Fibroblast of lung (primary cell): Measurements from ENCODE around the gene XXYLT1.

Source experiments
- EZH2 ChIP-seq: IDR thresholded peaks from 2 replicates; pipeline ENCODE4 v1.5.1; 2012; ENCODE audit warnings: low read length, control low read depth, mild to moderate bottlenecking; ENCODE audit errors: missing control alignments
- TF ChIP-seq, protein P1 (sequence below), 2 donors: IDR thresholded peaks in 1 of 2; conservative IDR thresholded peaks in 1 of 2; 1 replicate in 1 of 2; 2 replicates in 1 of 2; pipeline ENCODE4 v1.5.1; 2011 to 2012; ENCODE audit warnings: low read length in 2 of 2, control low read depth in 1 of 2, inconsistent platforms in 1 of 2, low read depth in 1 of 2, mild to moderate bottlenecking in 1 of 2

DNA sequence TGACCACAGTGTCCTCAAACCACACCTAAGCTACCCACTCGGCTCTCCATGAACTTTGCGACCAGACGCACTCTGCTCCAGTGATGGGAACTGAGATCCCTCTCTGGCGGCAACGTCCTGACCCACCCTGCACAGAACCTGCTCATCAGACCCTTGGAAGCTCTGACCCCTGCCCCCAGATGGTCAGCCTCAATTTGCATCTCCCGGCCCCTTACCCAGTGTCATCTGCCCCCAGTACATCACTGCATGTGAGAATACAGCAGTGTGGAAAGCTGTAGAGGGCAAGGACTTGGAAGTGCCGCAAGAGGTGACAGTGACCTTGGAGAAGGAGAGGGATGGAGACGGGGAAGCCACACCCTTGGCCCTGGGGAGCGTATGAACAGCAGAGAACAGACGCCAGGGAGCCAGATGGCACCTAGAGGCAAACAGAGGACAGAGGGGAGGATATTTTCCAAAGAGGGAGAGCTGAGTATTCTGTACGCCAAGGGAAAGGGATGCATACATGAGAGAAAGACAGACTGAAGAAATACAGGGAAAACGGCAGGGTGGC is 192.0 kb downstream of the XXYLT1 start:
- no peak for TF ChIP-seq EZH2
- TF ChIP-seq, protein P1, sequence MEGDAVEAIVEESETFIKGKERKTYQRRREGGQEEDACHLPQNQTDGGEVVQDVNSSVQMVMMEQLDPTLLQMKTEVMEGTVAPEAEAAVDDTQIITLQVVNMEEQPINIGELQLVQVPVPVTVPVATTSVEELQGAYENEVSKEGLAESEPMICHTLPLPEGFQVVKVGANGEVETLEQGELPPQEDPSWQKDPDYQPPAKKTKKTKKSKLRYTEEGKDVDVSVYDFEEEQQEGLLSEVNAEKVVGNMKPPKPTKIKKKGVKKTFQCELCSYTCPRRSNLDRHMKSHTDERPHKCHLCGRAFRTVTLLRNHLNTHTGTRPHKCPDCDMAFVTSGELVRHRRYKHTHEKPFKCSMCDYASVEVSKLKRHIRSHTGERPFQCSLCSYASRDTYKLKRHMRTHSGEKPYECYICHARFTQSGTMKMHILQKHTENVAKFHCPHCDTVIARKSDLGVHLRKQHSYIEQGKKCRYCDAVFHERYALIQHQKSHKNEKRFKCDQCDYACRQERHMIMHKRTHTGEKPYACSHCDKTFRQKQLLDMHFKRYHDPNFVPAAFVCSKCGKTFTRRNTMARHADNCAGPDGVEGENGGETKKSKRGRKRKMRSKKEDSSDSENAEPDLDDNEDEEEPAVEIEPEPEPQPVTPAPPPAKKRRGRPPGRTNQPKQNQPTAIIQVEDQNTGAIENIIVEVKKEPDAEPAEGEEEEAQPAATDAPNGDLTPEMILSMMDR (conservative IDR thresholded peaks at IDR 0.05 in 1 of 2, IDR thresholded peaks at IDR 0.05 in 1 of 2; ENCODE audit: low read depth in 1 of 2, low read length in 2 of 2), result no peak
